ENCODE results near the gene SIM2.

DNA sequence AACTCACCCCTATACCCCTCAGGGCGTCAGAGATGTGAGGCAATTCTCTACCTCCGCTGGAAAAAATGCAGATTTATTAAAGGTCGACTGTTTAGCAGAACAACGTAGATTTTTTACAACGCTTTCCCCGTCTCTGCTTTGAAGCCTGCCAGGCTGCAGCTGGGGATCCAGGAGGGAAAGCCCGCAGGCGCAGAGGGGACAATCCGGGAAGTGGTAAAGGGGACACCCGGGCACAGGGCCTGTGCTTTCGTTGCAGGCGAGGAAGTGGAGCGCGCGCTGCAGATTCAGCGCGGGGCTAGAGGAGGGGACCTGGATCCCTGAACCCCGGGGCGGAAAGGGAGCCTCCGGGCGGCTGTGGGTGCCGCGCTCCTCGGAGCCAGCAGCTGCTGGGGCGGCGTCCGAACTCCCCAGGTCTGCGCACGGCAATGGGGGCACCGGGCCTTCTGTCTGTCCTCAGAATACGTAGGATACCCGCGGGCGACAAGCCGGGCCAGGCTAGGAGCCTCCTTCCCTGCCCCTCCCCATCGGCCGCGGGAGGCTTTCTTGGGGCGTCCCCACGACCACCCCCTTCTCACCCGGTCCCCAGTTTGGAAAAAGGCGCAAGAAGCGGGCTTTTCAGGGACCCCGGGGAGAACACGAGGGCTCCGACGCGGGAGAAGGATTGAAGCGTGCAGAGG is 5.5 kb downstream of the SIM2 start:
- TF ChIP-seq POLR2A (IDR thresholded peaks at IDR 0.05; ENCODE audit: low read length) (no peak), GATA1 (IDR thresholded peaks at IDR 0.05; ENCODE audit: low read depth, low read length) (no peak)

All from erythroblast (primary cell).